Uterus (tissue), 2 donors: ENCODE results near the gene TNFSF12.

Experiments
- POLR2A ChIP-seq, 2 donors: fragments of 450-650 bp; IDR thresholded peaks; one replicate each; pipeline ENCODE4 v1.6.1; 2016; ENCODE audit warnings: antibody characterized with exemption in 2 of 2, mild to moderate bottlenecking in 1 of 2, moderate library complexity in 1 of 2
- TF ChIP-seq, protein P1 (sequence below), 4 experiments: fragments of 200-600 bp in 2 of 4; fragments of 450-650 bp in 2 of 4; sonication (generic) in 2 of 4; IDR thresholded peaks; one replicate each; pipeline ENCODE4 v1.5.1; 2016 to 2019; ENCODE audit warnings: antibody characterized with exemption in 4 of 4, mild to moderate bottlenecking in 2 of 4, moderate library complexity in 1 of 4

DNA sequence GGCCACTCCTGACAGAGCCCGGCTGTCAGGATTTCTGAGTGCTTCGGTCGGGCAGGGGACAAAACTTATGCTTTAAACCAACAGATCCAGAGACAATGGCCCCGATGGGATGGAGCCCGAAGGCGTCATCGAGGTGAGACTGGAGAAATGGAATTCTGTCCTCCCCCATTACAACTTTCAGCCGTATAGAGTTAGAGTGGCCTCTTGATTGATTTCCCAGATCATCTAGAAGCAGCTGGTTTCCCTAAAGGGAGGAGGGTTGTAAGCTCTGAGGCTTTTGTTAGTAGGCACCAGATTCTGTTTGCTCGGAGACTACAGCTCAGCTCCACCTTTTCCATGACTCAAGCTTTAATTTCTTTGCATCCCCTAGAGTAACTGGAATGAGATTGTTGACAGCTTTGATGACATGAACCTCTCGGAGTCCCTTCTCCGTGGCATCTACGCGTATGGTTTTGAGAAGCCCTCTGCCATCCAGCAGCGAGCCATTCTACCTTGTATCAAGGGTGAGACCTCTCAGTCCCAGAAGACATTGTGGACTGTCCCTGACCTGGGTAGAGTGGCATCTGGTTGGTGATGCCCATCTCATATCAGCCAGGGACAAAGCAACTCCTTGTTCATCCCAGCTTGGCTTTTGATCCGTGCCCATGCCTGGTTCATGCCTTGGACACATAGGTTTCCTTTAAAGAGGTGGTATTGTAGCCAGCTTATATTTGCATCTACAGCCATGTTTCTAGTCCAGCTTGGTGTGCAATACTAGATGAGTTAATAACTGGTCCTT, 25.5 kb downstream of the TNFSF12 start:
- TF ChIP-seq POLR2A (IDR thresholded peaks at IDR 0.05): no peak
- TF ChIP-seq, protein P1, sequence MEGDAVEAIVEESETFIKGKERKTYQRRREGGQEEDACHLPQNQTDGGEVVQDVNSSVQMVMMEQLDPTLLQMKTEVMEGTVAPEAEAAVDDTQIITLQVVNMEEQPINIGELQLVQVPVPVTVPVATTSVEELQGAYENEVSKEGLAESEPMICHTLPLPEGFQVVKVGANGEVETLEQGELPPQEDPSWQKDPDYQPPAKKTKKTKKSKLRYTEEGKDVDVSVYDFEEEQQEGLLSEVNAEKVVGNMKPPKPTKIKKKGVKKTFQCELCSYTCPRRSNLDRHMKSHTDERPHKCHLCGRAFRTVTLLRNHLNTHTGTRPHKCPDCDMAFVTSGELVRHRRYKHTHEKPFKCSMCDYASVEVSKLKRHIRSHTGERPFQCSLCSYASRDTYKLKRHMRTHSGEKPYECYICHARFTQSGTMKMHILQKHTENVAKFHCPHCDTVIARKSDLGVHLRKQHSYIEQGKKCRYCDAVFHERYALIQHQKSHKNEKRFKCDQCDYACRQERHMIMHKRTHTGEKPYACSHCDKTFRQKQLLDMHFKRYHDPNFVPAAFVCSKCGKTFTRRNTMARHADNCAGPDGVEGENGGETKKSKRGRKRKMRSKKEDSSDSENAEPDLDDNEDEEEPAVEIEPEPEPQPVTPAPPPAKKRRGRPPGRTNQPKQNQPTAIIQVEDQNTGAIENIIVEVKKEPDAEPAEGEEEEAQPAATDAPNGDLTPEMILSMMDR (IDR thresholded peaks at IDR 0.05): no peak
